Stimulated activated CD4-positive, alpha-beta T cell treated with anti-CD3 and anti-CD28 coated beads, Interleukin-4, amount 100 ng/mL, for 24 hours (primary cell): ENCODE results near the gene C3.
"Not testable (repeated sequence)": the region's sequence is repeated elsewhere in the genome, so short reads cannot be mapped to it uniquely, and the experiment has no call there.

Source experiments
- DNase-seq: peaks from one replicate; pipeline ENCODE4 v3.0.0-alpha.2; 2020

Gene C3

GRCh38 chr19:6720369-6721137, at the start of gene C3:
TSS of gene C3 (minus strand) at chr19:6720650. CDS start at chr19:6720589, 61 bp downstream.
- DNase-seq = no peak

- no peak for DNase-seq
Measured at GRCh38 chr19:6769006-6769619, 48.7 kb upstream of the C3 start.

GRCh38 chr19:6768236-6768785, 47.9 kb upstream of the C3 start:
- DNase-seq = no peak

GRCh38 chr19:6767357-6768235, 47.1 kb upstream of the C3 start, which contains the start of gene SH2D3A:
TSS of gene SH2D3A (minus strand) at chr19:6767435. CDS start at chr19:6763748, 3,687 bp downstream.
- DNase-seq = peak; percentile 94

DNA sequence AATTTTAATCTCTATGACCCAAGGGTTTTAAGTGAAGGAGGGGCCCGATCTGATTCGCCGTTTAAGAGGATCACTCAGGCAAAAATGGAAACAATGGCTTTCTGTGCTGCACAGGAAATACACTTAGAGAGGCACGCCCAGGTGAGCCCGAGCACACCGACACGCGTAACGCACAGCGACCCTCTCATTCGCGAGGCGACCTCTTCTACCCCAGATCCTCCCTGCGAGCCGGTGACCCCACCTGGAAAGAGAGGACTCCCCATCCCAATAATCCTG, 46.6 kb upstream of the C3 start:
- DNase-seq = no peak

GRCh38 chr19:6766357-6767080, 46.1 kb upstream of the C3 start:
- DNase-seq = peak; percentile 17

GRCh38 chr19:6765738-6766356, 45.4 kb upstream of the C3 start:
- no peak for DNase-seq

DNA sequence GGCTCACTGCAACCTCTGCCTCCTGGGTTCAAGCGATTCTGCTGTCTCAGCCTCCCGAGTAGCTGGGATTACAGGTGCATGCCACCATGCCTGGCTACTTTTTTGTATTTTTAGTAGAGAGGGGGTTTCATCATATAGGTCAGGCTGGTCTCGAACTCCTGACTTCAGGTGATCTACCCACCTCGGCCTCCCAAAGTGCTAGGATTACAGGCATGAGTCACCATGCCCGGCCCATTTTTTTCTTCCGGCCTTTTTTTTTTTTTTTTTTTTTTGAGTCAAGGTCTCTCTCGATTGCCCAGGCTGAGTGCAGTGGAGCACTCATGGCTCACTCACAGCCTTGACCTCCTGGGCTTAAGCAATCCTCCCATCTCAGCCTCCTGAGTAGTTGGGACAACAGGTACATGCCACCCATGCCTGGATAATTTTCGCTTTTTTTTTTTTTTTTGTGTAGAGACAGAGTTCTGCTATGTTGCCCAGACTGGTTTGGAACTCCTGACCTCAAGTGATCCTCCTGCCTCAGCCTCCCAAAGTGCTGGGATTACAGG, 41.9 kb upstream of the C3 start:
- DNase-seq = not testable (repeated sequence)

DNA sequence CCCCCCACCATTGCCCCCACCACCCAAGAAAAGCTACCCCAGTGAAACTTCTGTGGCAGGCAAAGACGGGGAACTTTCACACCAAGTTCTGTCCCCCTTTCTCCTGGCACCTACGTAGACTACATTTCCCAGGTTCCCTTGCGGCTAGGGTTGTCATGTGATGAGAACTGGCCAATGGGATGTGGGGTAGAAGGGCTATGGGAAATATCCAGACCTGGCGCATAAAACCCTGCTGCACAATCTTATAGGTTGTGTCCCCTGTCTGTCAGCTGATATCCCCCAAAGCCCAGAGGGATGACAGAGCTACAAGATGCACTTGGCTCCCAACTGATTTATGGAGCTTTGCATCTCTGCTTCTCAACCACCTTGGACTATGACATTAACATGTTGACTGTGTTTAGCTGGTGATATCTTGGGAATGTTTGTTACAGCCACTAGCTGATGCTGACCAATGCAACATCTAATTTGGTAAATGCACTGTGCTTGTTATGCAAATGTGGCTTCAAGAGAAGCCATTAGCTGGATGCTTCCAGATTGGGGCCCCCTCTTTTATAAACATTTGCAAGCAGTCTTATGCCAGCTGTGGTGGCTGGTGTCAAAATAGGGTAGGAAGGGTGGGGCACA, 40.7 kb upstream of the C3 start:
- DNase-seq = peak; percentile 42

GRCh38 chr19:6760606-6761005, 40.2 kb upstream of the C3 start:
- no peak for DNase-seq

DNA sequence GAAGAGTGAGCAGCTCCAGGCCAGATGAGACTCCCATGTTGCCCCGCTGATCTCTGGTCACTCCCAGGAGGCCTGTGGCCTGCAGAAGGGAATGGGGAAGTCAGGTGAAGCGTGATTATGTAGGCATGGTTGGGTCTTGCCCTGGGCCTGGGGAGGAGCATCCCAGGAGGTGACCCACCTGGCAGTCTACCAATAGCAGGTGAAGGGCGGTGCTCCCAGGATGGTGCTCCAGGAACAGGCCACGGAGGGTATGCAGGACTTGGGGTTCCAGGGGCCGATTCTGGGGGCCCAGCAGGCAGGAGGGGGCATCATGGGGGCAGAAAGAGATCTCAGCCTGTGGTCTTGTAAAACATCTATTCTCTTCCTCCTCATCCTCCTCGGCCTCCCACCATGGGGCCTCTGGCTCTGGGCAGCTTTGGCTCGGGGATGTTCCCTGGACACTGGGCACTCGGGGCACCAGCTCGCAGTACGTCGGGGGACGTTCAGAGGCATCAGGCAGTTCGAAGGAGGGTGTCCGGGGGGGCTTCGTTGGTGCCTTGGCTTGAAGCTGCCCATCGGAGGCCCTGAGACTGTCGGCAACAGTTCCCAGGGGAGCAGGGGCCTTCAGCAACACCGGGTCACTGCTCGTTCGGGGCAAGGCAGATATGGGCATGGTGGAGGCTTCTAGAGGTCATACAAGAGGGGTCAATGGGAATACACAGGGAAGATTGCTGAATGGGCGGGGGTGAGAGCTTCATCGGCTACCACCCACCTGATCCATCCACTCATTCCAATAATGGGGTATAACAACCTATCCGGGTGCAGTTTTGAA, 34.4 kb upstream of the C3 start:
- DNase-seq = no peak

- no peak for DNase-seq
Measured at GRCh38 chr19:6754136-6754535, 33.7 kb upstream of the C3 start.

DNA sequence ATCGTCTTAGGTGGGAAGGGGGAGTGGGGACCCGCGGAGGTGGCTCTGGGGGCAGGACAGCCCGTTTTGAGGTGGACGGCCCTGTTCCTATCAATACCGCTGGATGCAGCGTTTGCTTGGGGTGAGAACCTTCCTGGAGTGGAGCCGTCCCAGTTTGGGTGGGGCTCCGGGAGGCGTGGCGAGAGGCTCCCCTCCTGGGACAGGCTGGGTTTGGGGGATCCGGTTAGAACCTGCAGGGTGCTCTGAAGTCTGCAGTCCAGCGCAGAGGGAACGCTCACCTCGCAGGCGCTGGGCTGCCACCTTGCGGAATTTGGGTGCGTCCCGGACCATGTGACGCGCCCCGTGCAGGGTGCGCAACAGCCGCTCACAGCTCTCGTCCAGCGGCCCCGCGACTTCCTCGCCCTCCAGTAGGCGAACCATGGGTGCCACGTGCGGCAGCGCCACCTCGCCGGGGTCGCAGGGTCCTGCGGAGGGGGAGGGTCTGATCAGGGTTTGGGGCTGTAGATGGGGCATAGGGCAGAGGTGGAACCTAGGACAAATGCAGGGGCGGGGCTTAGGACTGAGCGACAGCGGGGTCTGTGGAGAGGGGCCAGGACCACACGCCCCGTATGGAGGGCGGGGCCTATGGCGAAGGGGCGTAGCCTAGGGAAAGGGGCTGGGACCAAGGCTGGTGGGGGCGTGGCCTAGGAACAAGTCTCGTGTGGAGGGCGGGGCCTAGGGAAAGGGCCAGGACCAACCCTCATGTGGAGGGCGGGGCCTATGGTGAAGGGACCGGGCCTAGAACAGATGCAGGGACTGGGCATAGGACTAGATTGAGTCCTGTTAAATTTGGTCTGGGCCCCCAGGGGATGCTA, 33.0 kb upstream of the C3 start:
- DNase-seq = peak; percentile 85

GRCh38 chr19:6752256-6753177, 32.1 kb upstream of the C3 start:
- no peak for DNase-seq

- no peak for DNase-seq
Measured at GRCh38 chr19:6751189-6751588, 30.7 kb upstream of the C3 start.

GRCh38 chr19:6750062-6750461, 29.6 kb upstream of the C3 start:
- DNase-seq = no peak

DNA sequence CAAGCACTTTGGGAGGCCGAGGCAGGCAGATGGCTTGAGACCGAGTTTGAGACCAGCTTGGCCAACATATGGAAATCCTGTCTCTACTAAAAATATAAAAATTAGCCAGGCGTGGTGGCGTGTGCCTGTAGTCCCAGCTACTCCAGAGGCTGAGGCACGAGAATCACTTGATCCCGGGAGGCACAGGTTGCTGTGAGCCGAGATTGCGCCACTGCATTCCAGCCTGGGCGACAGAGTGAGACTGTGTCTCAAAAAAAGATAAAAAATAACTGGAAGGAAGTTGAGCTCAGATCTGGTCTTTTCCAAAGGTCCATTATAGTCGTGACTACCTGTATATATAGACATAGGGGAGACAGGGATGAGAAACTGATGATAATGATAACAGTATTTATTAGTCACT, 28.1 kb upstream of the C3 start:
- DNase-seq = not testable (repeated sequence)

GRCh38 chr19:6745965-6746364, 25.5 kb upstream of the C3 start:
- DNase-seq = no peak
